Neural progenitor cell (in vitro differentiated cells): Measurements from ENCODE around the gene CAMK1D. TPM values are rescaled to one million over a fixed set of nuclear protein-coding genes. Genes with fewer than 3 reads are reported as not detected.

Experiments
- DNase-seq: peaks from one replicate; pipeline ENCODE4 v3.0.0-alpha.2; 2016; ENCODE audit warnings: low spot score
- H2AFZ ChIP-seq: fragments of 200-600 bp; sonication (generic); replicated peaks from 2 replicates; pipeline ENCODE4 v1.6.1; 2016; ENCODE audit warnings: antibody characterized with exemption
- H3F3A ChIP-seq: fragments of 200-600 bp; sonication (generic); 2 replicates; pipeline ENCODE4 v1.6.1; 2016; ENCODE audit warnings: antibody characterized with exemption, low read depth
- H3K27ac ChIP-seq: fragments of 200-600 bp; sonication (generic); 2 replicates; pipeline ENCODE4 v1.5.1; 2016; ENCODE audit warnings: mild to moderate bottlenecking
- H3K27me3 ChIP-seq: fragments of 200-600 bp; sonication (generic); 2 replicates; pipeline ENCODE4 v1.6.1; 2016; ENCODE audit warnings: mild to moderate bottlenecking, moderate library complexity
- H3K36me3 ChIP-seq: fragments of 200-600 bp; sonication (generic); 2 replicates; pipeline ENCODE4 v1.5.1; 2016
- H3K4me1 ChIP-seq: fragments of 200-600 bp; sonication (generic); 2 replicates; pipeline ENCODE4 v1.6.1; 2016; ENCODE audit warnings: mixed run types
- H3K4me2 ChIP-seq: fragments of 200-600 bp; sonication (generic); 2 replicates; pipeline ENCODE4 v1.6.1; 2016
- H3K4me3 ChIP-seq: fragments of 200-600 bp; sonication (generic); 2 replicates; pipeline ENCODE4 v1.5.1; 2016
- H3K79me2 ChIP-seq: fragments of 200-600 bp; sonication (generic); 2 replicates; pipeline ENCODE4 v1.6.1; 2016; ENCODE audit warnings: low read depth
- H3K9ac ChIP-seq: fragments of 200-600 bp; sonication (generic); 2 replicates; pipeline ENCODE4 v1.6.1; 2016
- H3K9me3 ChIP-seq: fragments of 200-600 bp; sonication (generic); 2 replicates; pipeline ENCODE4 v1.5.1; 2016; ENCODE audit warnings: low read depth
- H4K20me1 ChIP-seq: fragments of 200-600 bp; sonication (generic); 2 replicates; pipeline ENCODE4 v1.6.1; 2016; ENCODE audit warnings: low read depth
- H3K27ac Mint-ChIP-seq: 3 replicates; pipeline ENCODE4 v1.8.0; 2021; ENCODE audit warnings: mixed read lengths
- H3K27me3 Mint-ChIP-seq: 2 replicates; pipeline ENCODE4 v1.8.0; 2022; ENCODE audit warnings: low read depth, mild to moderate bottlenecking, inconsistent platforms, moderate library complexity, mixed read lengths; ENCODE audit not compliant: insufficient read depth
- H3K36me3 Mint-ChIP-seq: 3 replicates; pipeline ENCODE4 v1.8.0; 2021; ENCODE audit warnings: mixed read lengths
- H3K4me1 Mint-ChIP-seq: 3 replicates; pipeline ENCODE4 v1.8.0; 2021; ENCODE audit warnings: mixed read lengths
- H3K4me3 Mint-ChIP-seq: 3 replicates; pipeline ENCODE4 v1.8.0; 2021; ENCODE audit warnings: mild to moderate bottlenecking, moderate library complexity, mixed read lengths
- H3K9me3 Mint-ChIP-seq: 3 replicates; pipeline ENCODE4 v1.8.0; 2020; ENCODE audit warnings: mixed read lengths
- EZH2 ChIP-seq: fragments of 200-600 bp; sonication (generic); IDR thresholded peaks from 2 replicates; pipeline ENCODE4 v1.6.1; 2017; ENCODE audit warnings: antibody characterized with exemption, mild to moderate bottlenecking, moderate library complexity
- EZH2phosphoT487 ChIP-seq: fragments of 200-600 bp; sonication (generic); IDR thresholded peaks from 2 replicates; pipeline ENCODE4 v1.6.1; 2017; ENCODE audit warnings: antibody characterized with exemption
- total RNA-seq: library from RNA; depleted of rRNA; stranded (reverse); fragments of >200 nt; gene quantifications from 2 replicates; pipeline ENCODE4 v1.2.3, GENCODE V29; 2015; ENCODE audit warnings: low replicate concordance
- TF ChIP-seq, protein P1 (sequence below): fragments of 200-600 bp; sonication (generic); IDR thresholded peaks from 2 replicates; pipeline ENCODE4 v1.5.1; 2017; ENCODE audit warnings: antibody characterized with exemption, mild to moderate bottlenecking

CAMK1D gene
- total RNA-seq, 1 donor from 2014 or later = 7.6 TPM

DNA sequence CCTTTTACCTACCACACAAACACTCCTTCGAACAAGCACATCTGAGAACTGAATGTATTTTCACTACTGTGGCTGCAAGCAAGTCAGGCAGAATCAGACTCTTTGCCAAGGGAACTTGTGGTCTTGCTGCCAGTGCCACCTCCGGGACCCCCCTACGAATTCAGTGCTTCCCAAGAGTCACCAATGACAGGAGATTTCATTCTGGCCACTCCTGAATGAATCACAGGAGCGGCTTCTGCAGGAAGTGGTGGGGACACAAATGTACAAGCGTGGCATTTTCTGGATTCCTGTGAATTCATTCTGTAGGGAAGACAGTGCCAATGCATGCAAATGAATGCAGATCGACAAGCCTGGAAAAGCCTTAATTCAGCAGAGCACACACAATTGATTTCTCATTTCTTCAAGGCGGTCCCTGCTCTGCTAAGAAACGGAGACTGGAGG, 161.2 kb downstream of the CAMK1D start:
- Histone ChIP-seq H2AFZ (no peak overlapping the region), H3K9ac (no peak overlapping the region), H3K27ac (no peak overlapping the region), H3K9me3 (no peaks in the 10 kb centered on the region), H3K4me2 (no peak overlapping the region), H4K20me1 (no peaks in the 10 kb centered on the region), H3F3A (peaks cover 7% of the 10 kb centered on the region), H3K27me3 (no peaks in the 10 kb centered on the region), H3K4me3 (no peak overlapping the region), H3K36me3 (no peaks in the 10 kb centered on the region), H3K4me1 (peaks cover 18% of the 10 kb centered on the region), H3K79me2 (no peaks in the 10 kb centered on the region)
- Mint-ChIP-seq H3K36me3 (peaks cover 4% of the 10 kb centered on the region), H3K27me3 (peaks cover 6% of the 10 kb centered on the region), H3K4me3 (no peak overlapping the region), H3K4me1 (peaks cover 36% of the 10 kb centered on the region), H3K9me3 (peaks cover 2% of the 10 kb centered on the region), H3K27ac (peak overlapping the region; percentile 10)
- TF ChIP-seq, protein P1, sequence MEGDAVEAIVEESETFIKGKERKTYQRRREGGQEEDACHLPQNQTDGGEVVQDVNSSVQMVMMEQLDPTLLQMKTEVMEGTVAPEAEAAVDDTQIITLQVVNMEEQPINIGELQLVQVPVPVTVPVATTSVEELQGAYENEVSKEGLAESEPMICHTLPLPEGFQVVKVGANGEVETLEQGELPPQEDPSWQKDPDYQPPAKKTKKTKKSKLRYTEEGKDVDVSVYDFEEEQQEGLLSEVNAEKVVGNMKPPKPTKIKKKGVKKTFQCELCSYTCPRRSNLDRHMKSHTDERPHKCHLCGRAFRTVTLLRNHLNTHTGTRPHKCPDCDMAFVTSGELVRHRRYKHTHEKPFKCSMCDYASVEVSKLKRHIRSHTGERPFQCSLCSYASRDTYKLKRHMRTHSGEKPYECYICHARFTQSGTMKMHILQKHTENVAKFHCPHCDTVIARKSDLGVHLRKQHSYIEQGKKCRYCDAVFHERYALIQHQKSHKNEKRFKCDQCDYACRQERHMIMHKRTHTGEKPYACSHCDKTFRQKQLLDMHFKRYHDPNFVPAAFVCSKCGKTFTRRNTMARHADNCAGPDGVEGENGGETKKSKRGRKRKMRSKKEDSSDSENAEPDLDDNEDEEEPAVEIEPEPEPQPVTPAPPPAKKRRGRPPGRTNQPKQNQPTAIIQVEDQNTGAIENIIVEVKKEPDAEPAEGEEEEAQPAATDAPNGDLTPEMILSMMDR = no peak
- TF ChIP-seq EZH2 (no peak), EZH2phosphoT487 (no peak)
- no peak for DNase-seq

DNA sequence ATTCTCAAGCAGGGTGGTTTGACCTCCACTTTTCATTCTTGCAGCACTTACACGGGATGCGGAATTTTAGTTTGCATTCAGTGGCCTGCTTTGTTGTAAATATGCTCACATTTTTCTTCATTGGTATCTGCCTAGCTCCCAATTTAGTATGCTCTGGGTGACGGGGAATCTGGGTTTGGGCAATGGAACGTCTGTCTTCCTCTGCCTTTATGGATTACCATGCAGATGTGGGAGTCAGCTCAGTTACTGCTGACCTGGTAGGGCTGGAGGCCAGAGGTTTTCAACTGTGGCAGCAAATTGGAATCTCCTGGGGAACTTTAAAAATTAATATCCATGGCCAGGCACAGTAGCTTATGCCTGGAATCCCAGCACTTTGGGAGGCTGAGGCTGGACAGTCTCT, 161.6 kb downstream of the CAMK1D start:
- Histone ChIP-seq H3K27ac (no peak overlapping the region), H3K9me3 (no peaks in the 10 kb centered on the region), H4K20me1 (no peaks in the 10 kb centered on the region), H3K79me2 (no peaks in the 10 kb centered on the region), H3K4me1 (peaks cover 18% of the 10 kb centered on the region), H3K36me3 (no peaks in the 10 kb centered on the region), H3K27me3 (no peaks in the 10 kb centered on the region), H3K4me3 (no peak overlapping the region), H3K4me2 (no peak overlapping the region), H3F3A (peaks cover 7% of the 10 kb centered on the region), H3K9ac (no peak overlapping the region), H2AFZ (no peak overlapping the region)
- H3K27ac Mint-ChIP-seq = no peak overlapping the region
- H3K27me3 Mint-ChIP-seq = peaks cover 6% of the 10 kb centered on the region
- peaks cover 2% of the 10 kb centered on the region for H3K9me3 Mint-ChIP-seq
- TF ChIP-seq, protein P1 = no peak
- TF ChIP-seq EZH2phosphoT487 = no peak
- TF ChIP-seq EZH2 = no peak
- H3K4me1 Mint-ChIP-seq = peaks cover 36% of the 10 kb centered on the region
- H3K4me3 Mint-ChIP-seq = no peak overlapping the region
- DNase-seq = no peak
- H3K36me3 Mint-ChIP-seq = peaks cover 4% of the 10 kb centered on the region

DNA sequence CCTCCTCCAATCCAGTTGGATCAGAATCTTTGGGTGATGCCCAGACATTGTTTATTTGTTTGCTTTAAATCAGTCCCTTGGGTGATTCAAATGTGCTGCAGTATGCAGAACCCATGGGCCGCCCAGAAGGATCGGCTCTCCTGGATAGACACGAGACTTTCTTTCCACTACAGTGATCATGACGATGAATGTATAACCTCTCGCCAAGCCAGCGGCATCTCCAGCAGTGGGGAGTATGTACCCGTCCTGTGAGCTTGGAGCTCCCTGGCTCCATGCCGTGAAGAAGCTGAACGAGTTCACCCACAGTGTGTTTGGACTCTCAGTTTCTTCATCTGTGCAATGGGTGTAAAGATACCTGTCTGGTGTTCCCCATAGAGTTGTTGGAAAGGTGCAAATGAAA, 162.3 kb downstream of the CAMK1D start:
- Mint-ChIP-seq H3K36me3 (peaks cover 4% of the 10 kb centered on the region), H3K27me3 (peaks cover 5% of the 10 kb centered on the region), H3K27ac (no peak overlapping the region), H3K4me3 (no peak overlapping the region), H3K4me1 (peaks cover 36% of the 10 kb centered on the region), H3K9me3 (peaks cover 2% of the 10 kb centered on the region)
- no peaks in the 10 kb centered on the region for H3K36me3 ChIP-seq
- no peaks in the 10 kb centered on the region for H3K9me3 ChIP-seq
- H3K4me1 ChIP-seq = peaks cover 18% of the 10 kb centered on the region
- H4K20me1 ChIP-seq = no peaks in the 10 kb centered on the region
- peaks cover 7% of the 10 kb centered on the region for H3F3A ChIP-seq
- H3K4me3 ChIP-seq = no peak overlapping the region
- no peak overlapping the region for H3K27ac ChIP-seq
- no peak for DNase-seq
- H3K4me2 ChIP-seq = no peak overlapping the region
- H3K27me3 ChIP-seq = no peaks in the 10 kb centered on the region
- no peak overlapping the region for H3K9ac ChIP-seq
- H2AFZ ChIP-seq = no peak overlapping the region
- TF ChIP-seq EZH2 (no peak), EZH2phosphoT487 (no peak)
- TF ChIP-seq, protein P1 = no peak
- no peaks in the 10 kb centered on the region for H3K79me2 ChIP-seq
